Stimulated activated CD8-positive, alpha-beta memory T cell treated with anti-CD3 and anti-CD28 coated beads, Interleukin-15, amount 100 ng/mL, for 4 hours (primary cell): ENCODE measurements around the gene MYO16.

Experiments
- DNase-seq, 2 donors: peaks; one replicate each; pipeline ENCODE4 v3.0.0-alpha.2; 2020; ENCODE audit warnings: low read depth in 2 of 2

The MYO16 gene

GRCh38 chr13:109126891-109127641 is 497.7 kb downstream of the MYO16 start:
- no peak for DNase-seq

GRCh38 chr13:109128121-109128520 is 498.7 kb downstream of the MYO16 start:
- DNase-seq = no peak

GRCh38 chr13:109130093-109130835 is 500.9 kb downstream of the MYO16 start:
- DNase-seq = no peak

DNA sequence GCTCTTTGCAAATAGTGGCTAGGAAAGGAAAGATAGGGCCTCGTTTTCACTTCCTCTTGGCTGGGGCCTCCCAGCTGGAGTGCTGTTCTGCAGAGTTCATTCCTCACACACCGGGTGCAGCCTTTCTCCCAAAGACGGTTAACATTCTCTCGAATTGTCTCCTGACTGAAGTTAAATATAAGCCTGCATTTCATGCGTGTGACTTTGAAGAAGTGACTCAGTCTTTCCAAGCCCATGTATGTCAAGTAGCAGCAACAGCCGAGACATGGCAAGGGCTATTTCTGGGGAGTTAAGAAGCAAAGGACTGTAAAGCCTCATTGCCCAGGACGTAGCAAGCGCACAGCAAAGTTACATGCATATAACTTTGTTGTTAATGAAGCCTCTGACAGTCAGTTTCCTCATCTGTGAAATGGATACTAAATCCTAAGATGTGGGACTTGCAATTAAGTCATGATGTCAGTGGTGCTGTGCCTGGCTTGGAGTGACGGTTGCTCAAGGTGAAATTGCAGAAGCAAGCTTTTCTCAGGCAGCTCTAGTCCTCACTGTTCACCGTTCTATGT is 502.4 kb downstream of the MYO16 start:
- no peak for DNase-seq

- DNase-seq = no peak
Observed at GRCh38 chr13:109135018-109135417, 505.6 kb downstream of the MYO16 start.

DNA sequence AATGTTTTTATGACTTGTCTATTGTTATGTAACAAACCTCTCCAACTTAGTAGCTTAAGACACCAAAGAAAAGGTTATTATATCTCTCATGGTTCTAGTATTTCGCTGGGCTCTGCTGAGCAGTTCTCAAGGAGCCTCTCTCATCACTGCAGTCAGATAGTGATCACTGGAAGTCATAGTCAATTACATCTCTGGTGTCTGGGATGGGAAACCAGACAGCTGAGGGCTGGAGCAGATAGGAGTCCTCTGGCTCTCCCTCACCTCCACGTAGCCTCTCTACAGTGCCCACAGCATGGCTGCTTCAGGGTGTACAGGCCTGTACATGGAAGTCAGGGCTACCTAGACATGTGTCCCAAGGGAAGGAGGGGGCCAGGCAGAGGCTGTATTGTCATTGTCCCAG is 507.5 kb downstream of the MYO16 start:
- no peak for DNase-seq

- no peak for DNase-seq
Observed at GRCh38 chr13:109139346-109139745, 509.9 kb downstream of the MYO16 start.

GRCh38 chr13:109140054-109140453 is 510.6 kb downstream of the MYO16 start:
- DNase-seq = no peak

DNA sequence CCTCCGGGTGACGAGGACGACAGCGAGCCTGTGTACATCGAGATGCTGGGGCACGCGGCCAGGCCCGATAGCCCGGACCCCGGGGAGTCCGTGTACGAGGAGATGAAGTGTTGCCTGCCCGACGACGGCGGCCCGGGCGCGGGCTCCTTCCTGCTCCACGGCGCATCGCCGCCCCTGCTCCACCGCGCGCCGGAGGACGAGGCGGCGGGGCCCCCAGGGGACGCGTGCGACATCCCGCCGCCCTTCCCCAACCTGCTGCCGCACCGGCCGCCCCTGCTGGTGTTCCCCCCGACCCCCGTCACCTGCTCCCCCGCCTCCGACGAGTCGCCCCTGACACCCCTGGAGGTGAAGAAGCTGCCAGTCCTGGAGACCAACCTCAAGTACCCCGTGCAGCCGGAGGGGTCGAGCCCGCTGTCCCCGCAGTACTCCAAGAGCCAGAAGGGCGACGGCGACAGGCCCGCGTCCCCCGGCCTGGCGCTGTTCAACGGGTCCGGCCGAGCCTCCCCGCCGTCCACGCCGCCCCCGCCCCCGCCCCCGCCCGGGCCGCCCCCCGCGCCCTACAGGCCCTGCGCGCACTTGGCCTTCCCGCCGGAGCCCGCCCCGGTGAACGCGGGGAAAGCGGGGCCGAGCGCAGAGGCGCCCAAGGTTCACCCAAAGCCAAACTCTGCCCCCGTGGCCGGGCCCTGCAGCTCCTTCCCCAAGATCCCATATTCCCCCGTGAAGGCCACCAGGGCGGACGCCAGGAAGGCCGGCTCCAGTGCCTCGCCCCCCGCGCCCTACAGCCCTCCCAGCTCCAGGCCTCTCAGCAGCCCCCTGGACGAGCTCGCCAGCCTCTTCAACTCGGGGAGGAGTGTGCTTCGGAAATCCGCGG is 511.3 kb downstream of the MYO16 start:
- DNase-seq = no peak

DNA sequence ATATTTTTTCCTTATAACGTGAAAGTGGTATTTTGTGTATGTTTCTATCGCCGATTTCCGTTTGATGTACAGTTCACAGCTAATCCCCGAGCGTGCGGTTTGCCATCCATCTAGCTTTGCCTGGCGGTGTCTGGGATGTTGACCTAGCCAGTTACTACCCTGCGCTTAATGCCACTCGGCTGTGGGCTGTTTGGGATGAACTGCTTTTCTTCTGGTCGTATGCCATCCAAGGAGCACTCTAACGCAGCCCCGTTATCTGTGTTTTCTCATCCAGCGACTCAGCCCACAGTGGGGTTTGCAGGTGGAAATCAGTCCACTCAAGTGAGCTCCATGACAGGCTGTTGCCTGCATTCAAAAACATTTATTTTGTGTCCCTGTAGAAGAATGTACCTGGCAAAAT is 512.3 kb downstream of the MYO16 start:
- DNase-seq = no peak

- DNase-seq = no peak
Observed at GRCh38 chr13:109144693-109145437, 515.5 kb downstream of the MYO16 start.

GRCh38 chr13:109145631-109146030 is 516.2 kb downstream of the MYO16 start:
- no peak for DNase-seq

DNA sequence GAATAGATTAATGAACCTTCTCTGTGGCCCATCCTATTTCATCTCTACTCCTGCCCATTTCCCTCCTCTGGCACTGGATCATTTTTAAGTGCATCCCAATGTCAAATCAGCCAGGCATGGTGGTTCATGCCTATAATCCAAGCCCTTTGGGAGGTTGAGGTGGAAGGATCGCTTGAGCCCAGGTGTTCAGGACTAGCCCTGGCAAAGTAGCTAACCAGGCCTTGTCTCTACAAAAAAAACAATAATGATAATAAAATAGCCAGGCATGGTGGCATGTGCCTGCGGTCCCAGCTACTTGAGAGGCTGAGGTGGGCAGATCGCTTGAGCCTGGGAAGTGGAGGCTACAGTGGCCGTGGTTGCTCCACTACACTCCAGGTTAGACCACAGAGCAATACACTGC is 517.0 kb downstream of the MYO16 start:
- no peak for DNase-seq

DNA sequence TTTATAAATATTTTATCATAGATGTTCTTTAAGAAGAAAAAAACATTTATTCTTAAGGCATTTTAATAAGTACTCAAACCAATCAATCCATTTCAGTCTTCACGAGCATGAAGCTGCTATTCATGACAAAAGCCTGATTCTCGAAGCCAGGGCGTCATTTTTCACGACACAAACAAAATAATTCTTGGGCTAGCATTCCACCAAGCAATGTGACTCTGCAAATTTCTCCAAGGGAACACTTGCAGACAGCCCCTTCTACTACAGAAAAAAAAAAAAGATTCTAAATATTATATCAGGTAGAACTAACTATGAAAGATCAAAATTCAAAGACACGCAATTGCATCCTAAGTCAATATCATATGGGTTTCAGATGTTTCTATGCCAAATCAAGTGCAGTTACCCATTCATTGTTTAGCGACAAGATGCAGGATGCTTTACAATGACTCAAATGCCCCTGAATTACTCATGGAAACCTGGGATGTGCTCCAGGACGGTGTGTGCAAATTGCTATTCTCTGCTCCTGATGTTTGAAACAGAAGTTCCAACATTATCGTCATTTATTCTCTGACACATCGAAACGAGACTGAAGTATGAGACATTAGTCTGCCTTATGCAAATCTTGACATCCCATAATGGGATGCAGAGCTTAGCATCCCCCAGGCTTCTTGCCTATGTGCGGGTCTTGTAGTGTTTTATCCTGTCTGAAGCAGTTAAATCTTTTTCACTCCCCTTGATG is 517.7 kb downstream of the MYO16 start:
- DNase-seq = no peak

GRCh38 chr13:109148243-109148642 is 518.8 kb downstream of the MYO16 start:
- no peak for DNase-seq

DNA sequence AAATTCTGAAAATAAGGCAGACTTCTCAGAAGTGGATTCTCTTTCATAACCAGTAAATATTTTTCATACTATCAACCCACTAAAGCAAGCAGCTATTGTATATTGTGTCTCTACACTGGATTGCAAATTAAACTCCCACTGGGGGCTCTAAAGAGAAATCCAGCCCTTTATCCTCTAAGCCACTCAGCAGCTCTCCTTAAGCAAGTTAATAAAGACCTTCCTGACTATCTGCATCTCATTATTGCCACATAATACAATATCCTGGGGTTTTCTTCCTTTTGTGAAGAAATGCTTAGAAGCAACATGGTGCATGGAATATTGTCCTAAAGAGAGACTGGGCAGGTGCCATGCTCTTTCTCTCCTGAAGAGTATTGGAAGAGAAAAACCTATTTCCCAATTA is 521.3 kb downstream of the MYO16 start:
- no peak for DNase-seq

DNA sequence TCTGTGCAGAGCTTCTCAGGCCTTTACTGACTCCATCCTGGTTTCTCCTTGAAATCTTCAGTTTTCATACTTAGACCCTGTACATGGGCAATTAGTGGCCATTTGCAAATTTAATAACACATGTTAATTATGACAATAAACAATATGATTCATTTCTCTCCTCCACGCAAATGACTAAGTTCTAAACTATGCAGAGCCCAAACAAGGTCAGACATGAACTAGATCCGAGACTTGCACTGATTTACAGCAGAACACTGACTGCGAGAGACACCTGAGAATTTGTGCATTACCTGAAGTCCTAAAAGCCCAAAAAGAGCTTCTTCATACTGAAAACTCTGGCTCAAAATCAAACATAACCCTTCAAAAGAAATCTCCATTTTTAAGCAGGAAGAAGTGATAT is 521.8 kb downstream of the MYO16 start:
- no peak for DNase-seq

DNA sequence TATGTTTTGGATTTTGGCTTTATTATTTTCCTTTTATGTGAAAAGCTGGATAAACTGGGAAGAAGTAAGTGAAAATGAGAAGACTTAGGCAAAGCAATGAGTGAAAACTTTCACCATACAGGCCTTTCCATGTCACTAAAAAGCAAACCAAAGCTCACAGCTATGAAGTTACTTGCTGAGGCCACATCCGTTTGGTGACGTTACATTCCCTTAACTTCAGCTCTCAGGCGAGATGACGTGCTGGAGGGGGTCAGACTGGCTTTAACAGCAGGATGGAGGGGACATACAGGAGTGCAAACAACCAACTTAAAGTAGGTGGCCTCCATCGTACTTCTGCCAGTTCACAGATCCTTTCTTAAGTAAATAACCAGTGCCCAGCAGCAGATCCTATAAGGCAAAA is 522.3 kb downstream of the MYO16 start:
- DNase-seq = no peak

DNA sequence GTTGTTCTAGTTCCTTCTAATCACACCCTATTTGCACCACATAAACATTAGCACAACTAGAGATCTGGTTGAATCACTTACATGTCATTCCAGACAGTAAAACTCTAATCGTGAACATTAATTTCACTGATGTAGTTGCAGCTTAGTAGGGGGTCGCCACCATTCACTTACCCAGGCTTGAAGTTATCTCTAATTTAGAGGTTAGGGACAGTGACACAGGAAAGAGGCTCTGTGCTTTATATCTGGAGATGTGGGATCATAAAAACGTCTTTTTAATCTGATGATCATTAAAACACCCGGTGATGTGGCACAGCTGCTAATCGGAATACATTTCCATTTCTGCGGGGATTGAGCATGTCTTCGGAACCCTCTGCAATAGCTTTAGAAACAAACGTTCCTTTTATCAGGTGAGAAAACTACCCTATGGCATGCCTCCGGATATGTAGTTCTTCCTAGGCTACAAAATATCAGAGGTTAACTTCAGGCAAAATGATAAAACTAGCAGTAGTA is 523.0 kb downstream of the MYO16 start:
- no peak for DNase-seq

GRCh38 chr13:109152941-109153340 is 523.5 kb downstream of the MYO16 start:
- DNase-seq = no peak
